ENCODE results near the gene BCO1. TPM values are rescaled to one million over a fixed set of nuclear protein-coding genes. Genes with fewer than 3 reads are reported as not detected.

The BCO1 gene
- total RNA-seq, 2 experiments from 2014 or later, result not detected

GRCh38 chr16:81321536-81321935, 83.0 kb downstream of the BCO1 start:
- Mint-ChIP-seq H3K4me1 (peaks cover 51% of the 10 kb centered on the region), H3K9me3 (ENCODE audit: low read depth) (no peaks in the 10 kb centered on the region), H3K4me3 (no peak overlapping the region), H3K36me3 (ENCODE audit: low read depth) (peaks cover 13% of the 10 kb centered on the region), H3K27me3 (no peaks in the 10 kb centered on the region), H3K27ac (peak overlapping the region; percentile 52)
- CTCF ChIA-PET, result no interaction called here
- ATAC-seq (no peak), DNase-seq (no peak)
- POLR2A ChIA-PET, result no interaction called here
- intact Hi-C loops (cut with DNase I, micrococcal nuclease), result no loop called here

GRCh38 chr16:81324808-81325207, 86.3 kb downstream of the BCO1 start:
- ChIA-PET CTCF (no interaction called here), POLR2A (interaction anchor here (1.2 kb wide), 1 partner anchor 10 kb away, joined by 4 read pairs; the partner anchor contains the start of gene GAN)
- peaks cover 30% of the 10 kb centered on the region for H3K4me1 Mint-ChIP-seq
- intact Hi-C loops (cut with DNase I, micrococcal nuclease), result no loop called here
- no peak for ATAC-seq
- DNase-seq, result no peak
- H3K27ac Mint-ChIP-seq, result no peak overlapping the region
- H3K4me3 Mint-ChIP-seq, result no peak overlapping the region
- no peaks in the 10 kb centered on the region for H3K27me3 Mint-ChIP-seq
- no peaks in the 10 kb centered on the region for H3K9me3 Mint-ChIP-seq (ENCODE audit: low read depth)
- peaks cover 13% of the 10 kb centered on the region for H3K36me3 Mint-ChIP-seq (ENCODE audit: low read depth)

- DNase-seq (no peak), ATAC-seq (no peak)
- Mint-ChIP-seq H3K9me3 (ENCODE audit: low read depth) (no peaks in the 10 kb centered on the region), H3K27me3 (no peaks in the 10 kb centered on the region), H3K4me1 (peaks cover 11% of the 10 kb centered on the region), H3K36me3 (ENCODE audit: low read depth) (peaks cover 16% of the 10 kb centered on the region), H3K27ac (no peak overlapping the region), H3K4me3 (no peak overlapping the region)
- ChIA-PET CTCF (interaction anchor here (0.7 to 1.0 kb wide), 2 partner anchors 16 to 1130 kb away, joined by 3 read pairs; no protein-coding TSS in a partner anchor), POLR2A (interaction anchor here (0.6 to 1.0 kb wide), 3 partner anchors 8 to 76 kb away, joined by 3 read pairs; partner anchors contain the start of gene GAN)
- intact Hi-C loops (cut with DNase I, micrococcal nuclease), result no loop called here
Measured at GRCh38 chr16:81327011-81327410, 88.5 kb downstream of the BCO1 start.

GRCh38 chr16:81327447-81328196, 89.1 kb downstream of the BCO1 start:
- ChIA-PET POLR2A (interaction anchor here (0.6 to 1.0 kb wide), 3 partner anchors 9 to 76 kb away, joined by 3 read pairs; partner anchors contain the start of gene GAN), CTCF (interaction anchor here (0.7 to 1.5 kb wide), 3 partner anchors 13 to 1129 kb away, joined by 3 read pairs; partner anchors contain the start of gene GAN)
- DNase-seq, result no peak
- Mint-ChIP-seq H3K36me3 (ENCODE audit: low read depth) (peaks cover 19% of the 10 kb centered on the region), H3K27me3 (no peaks in the 10 kb centered on the region), H3K4me3 (no peak overlapping the region), H3K9me3 (ENCODE audit: low read depth) (no peaks in the 10 kb centered on the region), H3K4me1 (peaks cover 12% of the 10 kb centered on the region), H3K27ac (no peak overlapping the region)
- no peak for ATAC-seq
- intact Hi-C loops (cut with DNase I, micrococcal nuclease), result no loop called here

- intact Hi-C loops (cut with DNase I, micrococcal nuclease), result no loop called here
- no peak overlapping the region for H3K4me3 Mint-ChIP-seq
- POLR2A ChIA-PET, result no interaction called here
- no peak overlapping the region for H3K27ac Mint-ChIP-seq
- H3K4me1 Mint-ChIP-seq, result peaks cover 11% of the 10 kb centered on the region
- H3K9me3 Mint-ChIP-seq (ENCODE audit: low read depth), result no peaks in the 10 kb centered on the region
- no peaks in the 10 kb centered on the region for H3K27me3 Mint-ChIP-seq
- ATAC-seq, result no peak
- peaks cover 16% of the 10 kb centered on the region for H3K36me3 Mint-ChIP-seq (ENCODE audit: low read depth)
- no peak for DNase-seq
- CTCF ChIA-PET, result no interaction called here
Measured at GRCh38 chr16:81329947-81330346, 91.5 kb downstream of the BCO1 start.

- no peak for DNase-seq
- ChIA-PET POLR2A (no interaction called here), CTCF (no interaction called here)
- H3K36me3 Mint-ChIP-seq (ENCODE audit: low read depth), result peaks cover 20% of the 10 kb centered on the region
- no peak overlapping the region for H3K27ac Mint-ChIP-seq
- no peaks in the 10 kb centered on the region for H3K27me3 Mint-ChIP-seq
- peaks cover 27% of the 10 kb centered on the region for H3K4me1 Mint-ChIP-seq
- no peak for ATAC-seq
- H3K4me3 Mint-ChIP-seq, result no peak overlapping the region
- no peaks in the 10 kb centered on the region for H3K9me3 Mint-ChIP-seq (ENCODE audit: low read depth)
- intact Hi-C loops (cut with DNase I, micrococcal nuclease), result no loop called here
Measured at GRCh38 chr16:81333356-81333755, 94.9 kb downstream of the BCO1 start.

GRCh38 chr16:81335669-81336068, 97.2 kb downstream of the BCO1 start:
- intact Hi-C loops (cut with DNase I, micrococcal nuclease), result loop anchor here (1.0 to 5.0 kb wide), 5 partner anchors 18 to 328 kb away; partner anchors contain the start of genes GAN (in 2 of the 2), CENPN (in 1 of the 2) and CMC2 (in 1 of the 2)
- Mint-ChIP-seq H3K27ac (peak overlapping the region; percentile 57), H3K9me3 (ENCODE audit: low read depth) (no peaks in the 10 kb centered on the region), H3K27me3 (no peaks in the 10 kb centered on the region), H3K4me1 (peaks cover 27% of the 10 kb centered on the region), H3K36me3 (ENCODE audit: low read depth) (peaks cover 24% of the 10 kb centered on the region), H3K4me3 (no peak overlapping the region)
- ChIA-PET CTCF (interaction anchor here (0.8 to 1.6 kb wide), 4 partner anchors 14 to 388 kb away, joined by 3 to 6 read pairs (median 4); no protein-coding TSS in a partner anchor), POLR2A (interaction anchor here (0.5 to 1.3 kb wide), 4 partner anchors 21 to 565 kb away, joined by 5 to 9 read pairs (median 7); partner anchors contain the start of gene GAN)
- DNase-seq, result peak; percentile 79
- peak; percentile 98 for ATAC-seq

- ChIA-PET POLR2A (interaction anchor here (0.6 kb wide), 1 partner anchor 76 kb away, joined by 11 read pairs; no protein-coding TSS in a partner anchor), CTCF (interaction anchor here (0.7 to 1.6 kb wide), 4 partner anchors 14 to 133 kb away, joined by 3 to 6 read pairs (median 4); no protein-coding TSS in a partner anchor)
- intact Hi-C loops (cut with DNase I, micrococcal nuclease), result loop anchor here in 1 of 2 experiments (5.0 kb wide), 1 partner anchor 330 kb away; the partner anchor contains the start of genes CENPN and CMC2
- ATAC-seq (peak; percentile 23), DNase-seq (no peak)
- H3K9me3 Mint-ChIP-seq (ENCODE audit: low read depth), result peaks cover 3% of the 10 kb centered on the region
- H3K4me1 Mint-ChIP-seq, result peaks cover 27% of the 10 kb centered on the region
- peak overlapping the region; percentile 26 for H3K27ac Mint-ChIP-seq
- no peak overlapping the region for H3K4me3 Mint-ChIP-seq
- no peaks in the 10 kb centered on the region for H3K27me3 Mint-ChIP-seq
- peaks cover 24% of the 10 kb centered on the region for H3K36me3 Mint-ChIP-seq (ENCODE audit: low read depth)
Measured at GRCh38 chr16:81337097-81337496, 98.6 kb downstream of the BCO1 start.

Other genes with a start within 250 kb of the BCO1 start
- 100 to 1,000 TPM in 1 of 2 experiments, 10 to 100 TPM in 1; 100.0 to 114 TPM for gene CMC2, start 231.8 kb upstream of the BCO1 start, total RNA-seq
- 10 to 100 TPM; 45.7 to 56.3 TPM for gene CENPN, start 231.5 kb upstream of the BCO1 start, total RNA-seq
- 10 to 100 TPM; 20.3 to 31.2 TPM for gene ATMIN, start 202.8 kb upstream of the BCO1 start, total RNA-seq
- under 1 TPM; 0.28 to 0.34 TPM for gene C16orf46, start 161.5 kb upstream of the BCO1 start, total RNA-seq
- gene GCSH, start 142.3 kb upstream of the BCO1 start, total RNA-seq, result 10 to 100 TPM; 22.2 to 24.9 TPM
- 10 to 100 TPM; 13.4 to 13.8 TPM for gene GAN, start 76.3 kb downstream of the BCO1 start, total RNA-seq
- 10 to 100 TPM; 39.1 to 40.3 TPM for gene CMIP, start 206.1 kb downstream of the BCO1 start, total RNA-seq

Data from activated CD4-positive, alpha-beta T cell treated with anti-CD3 and anti-CD28 coated beads for 36 hours (primary cell).